Cardiac muscle cell (in vitro differentiated cells and primary cell): ENCODE measurements around the gene CPPED1. TPM values are rescaled to one million over a fixed set of nuclear protein-coding genes. Genes with fewer than 3 reads are reported as not detected.
"Not testable (repeated sequence)": the region's sequence is repeated elsewhere in the genome, so short reads cannot be mapped to it uniquely, and the experiment has no call there.

Experiments used
- DNase-seq, 2 donors: peaks; one replicate each; pipeline versions ENCODE4 v3.0.0 to v3.0.0-alpha.2; 2010 to 2017; ENCODE audit warnings: low read depth in 1 of 2, low spot score in 1 of 2
- H3K27ac ChIP-seq: fragments of 200-600 bp; sonication (generic); 2 replicates; pipeline ENCODE4 v1.5.1; 2016
- H3K27me3 ChIP-seq: fragments of 200-600 bp; sonication (generic); 2 replicates; pipeline ENCODE4 v1.6.0; 2016; ENCODE audit warnings: control low read depth
- H3K36me3 ChIP-seq: fragments of 200-600 bp; sonication (generic); 2 replicates; pipeline ENCODE4 v1.5.1; 2016; ENCODE audit warnings: control low read depth
- H3K4me1 ChIP-seq: fragments of 200-600 bp; sonication (generic); 2 replicates; pipeline ENCODE4 v1.8.1; 2017; ENCODE audit warnings: low read depth, mild to moderate bottlenecking, mixed run types
- H3K4me3 ChIP-seq: fragments of 200-600 bp; sonication (generic); 2 replicates; pipeline ENCODE4 v1.5.1; 2016; ENCODE audit warnings: mild to moderate bottlenecking
- H3K9me3 ChIP-seq: fragments of 200-600 bp; sonication (generic); 2 replicates; pipeline ENCODE4 v1.5.1; 2017; ENCODE audit warnings: low read depth, mild to moderate bottlenecking, control low read depth
- polyA plus RNA-seq: library from polyadenylated mRNA; unstranded; fragments of >200 nt; fragmentation: Nextera tagmentation; extraction: Ambion mirVana; gene quantifications from 2 replicates; pipeline ENCODE4 v1.2.1, GENCODE V29; 2016
- total RNA-seq: library from RNA; depleted of rRNA; stranded (reverse); fragments of >200 nt; gene quantifications from 2 replicates; pipeline ENCODE4 v1.2.3, GENCODE V29; 2016
- TF ChIP-seq, protein P1 (sequence below): IDR thresholded peaks from 2 replicates; pipeline ENCODE4 v1.5.1; 2012; ENCODE audit warnings: low read depth, mild to moderate bottlenecking, low read length

The CPPED1 gene
- total and polyA plus RNA-seq, 2 experiments from 2014 or later: 10.0 to 12.0 TPM

DNA sequence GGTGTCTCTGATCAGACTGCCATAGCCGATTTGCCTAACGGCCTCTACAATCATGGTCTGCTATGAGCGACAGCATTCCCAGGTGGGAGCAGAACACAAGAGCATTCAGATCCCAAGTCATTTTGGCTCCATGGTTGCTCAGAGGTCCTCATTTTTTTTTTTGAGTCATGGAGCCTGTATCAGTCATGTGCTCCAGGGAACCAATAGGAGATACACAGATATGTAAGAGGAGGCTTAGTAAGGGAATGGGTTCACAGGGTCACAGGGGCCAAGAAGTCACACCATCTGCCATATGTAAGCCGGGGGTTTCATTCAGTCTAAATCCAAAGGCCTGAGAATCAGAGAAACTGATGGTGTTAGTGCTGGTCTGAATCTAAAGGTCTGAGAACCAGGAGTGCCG, 36.8 kb downstream of the CPPED1 start:
- H3K27ac ChIP-seq: no peak overlapping the region
- no peaks in the 10 kb centered on the region for H3K36me3 ChIP-seq
- H3K4me1 ChIP-seq: peaks cover 5% of the 10 kb centered on the region
- no peaks in the 10 kb centered on the region for H3K27me3 ChIP-seq
- H3K4me3 ChIP-seq: no peak overlapping the region
- no peak for DNase-seq
- TF ChIP-seq, protein P1, sequence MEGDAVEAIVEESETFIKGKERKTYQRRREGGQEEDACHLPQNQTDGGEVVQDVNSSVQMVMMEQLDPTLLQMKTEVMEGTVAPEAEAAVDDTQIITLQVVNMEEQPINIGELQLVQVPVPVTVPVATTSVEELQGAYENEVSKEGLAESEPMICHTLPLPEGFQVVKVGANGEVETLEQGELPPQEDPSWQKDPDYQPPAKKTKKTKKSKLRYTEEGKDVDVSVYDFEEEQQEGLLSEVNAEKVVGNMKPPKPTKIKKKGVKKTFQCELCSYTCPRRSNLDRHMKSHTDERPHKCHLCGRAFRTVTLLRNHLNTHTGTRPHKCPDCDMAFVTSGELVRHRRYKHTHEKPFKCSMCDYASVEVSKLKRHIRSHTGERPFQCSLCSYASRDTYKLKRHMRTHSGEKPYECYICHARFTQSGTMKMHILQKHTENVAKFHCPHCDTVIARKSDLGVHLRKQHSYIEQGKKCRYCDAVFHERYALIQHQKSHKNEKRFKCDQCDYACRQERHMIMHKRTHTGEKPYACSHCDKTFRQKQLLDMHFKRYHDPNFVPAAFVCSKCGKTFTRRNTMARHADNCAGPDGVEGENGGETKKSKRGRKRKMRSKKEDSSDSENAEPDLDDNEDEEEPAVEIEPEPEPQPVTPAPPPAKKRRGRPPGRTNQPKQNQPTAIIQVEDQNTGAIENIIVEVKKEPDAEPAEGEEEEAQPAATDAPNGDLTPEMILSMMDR: no peak
- H3K9me3 ChIP-seq: no peaks in the 10 kb centered on the region

DNA sequence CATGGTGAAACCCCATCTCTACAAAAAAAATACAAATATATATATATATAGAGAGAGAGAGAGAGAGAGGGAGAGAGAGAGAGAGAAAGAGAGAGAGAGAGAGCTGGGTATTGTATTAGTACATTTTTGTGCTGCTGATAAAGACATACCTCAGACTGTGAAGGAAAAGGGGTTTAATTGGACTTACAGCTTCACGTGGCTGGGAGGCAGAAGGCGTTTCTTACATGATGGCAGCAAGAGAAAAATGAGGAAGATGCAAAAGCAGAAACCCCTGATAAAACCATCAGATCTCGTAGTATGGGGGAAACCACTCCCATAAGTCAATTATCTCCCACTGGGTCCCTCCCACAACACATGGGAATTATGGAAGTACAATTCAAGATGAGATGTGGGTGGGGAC, 37.5 kb downstream of the CPPED1 start:
- H3K27ac ChIP-seq, H3K36me3 ChIP-seq, H3K4me1 ChIP-seq, H3K4me3 ChIP-seq, H3K9me3 ChIP-seq, DNase-seq, H3K27me3 ChIP-seq: not testable (repeated sequence)

- TF ChIP-seq, protein P1: no peak
- Histone ChIP-seq H3K9me3 (no peaks in the 10 kb centered on the region), H3K27ac (no peak overlapping the region), H3K4me1 (peaks cover 5% of the 10 kb centered on the region), H3K27me3 (no peaks in the 10 kb centered on the region), H3K4me3 (no peak overlapping the region), H3K36me3 (no peaks in the 10 kb centered on the region)
- no peak for DNase-seq
These were observed 38.7 kb downstream of the CPPED1 start for GRCh38 chr16:12764813-12765488.

- Histone ChIP-seq H3K36me3 (no peaks in the 10 kb centered on the region), H3K27me3 (no peaks in the 10 kb centered on the region), H3K4me1 (peaks cover 8% of the 10 kb centered on the region), H3K9me3 (no peaks in the 10 kb centered on the region), H3K4me3 (no peak overlapping the region), H3K27ac (no peak overlapping the region)
- TF ChIP-seq, protein P1: no peak
- DNase-seq: peak in 1 of 2 donors; percentile 60
These were observed 40.2 kb downstream of the CPPED1 start for GRCh38 chr16:12763517-12763916.

- Histone ChIP-seq H3K27ac (no peak overlapping the region), H3K36me3 (no peaks in the 10 kb centered on the region), H3K4me3 (no peak overlapping the region), H3K9me3 (no peaks in the 10 kb centered on the region), H3K27me3 (no peaks in the 10 kb centered on the region), H3K4me1 (peaks cover 20% of the 10 kb centered on the region)
- TF ChIP-seq, protein P1: no peak
- no peak for DNase-seq
These were observed 42.7 kb downstream of the CPPED1 start for GRCh38 chr16:12760819-12761611.
